Bladder microvascular endothelial cell (primary cell): ENCODE results near the gene RIBC2. TPM values are rescaled to one million over a fixed set of nuclear protein-coding genes. Genes with fewer than 3 reads are reported as not detected.

ENCODE experiments used
- total RNA-seq: library from RNA; depleted of rRNA; stranded (reverse); fragments of >200 nt; gene quantifications from 2 replicates; pipeline ENCODE4 v1.2.3, GENCODE V29; 2014

Gene RIBC2, protein sequence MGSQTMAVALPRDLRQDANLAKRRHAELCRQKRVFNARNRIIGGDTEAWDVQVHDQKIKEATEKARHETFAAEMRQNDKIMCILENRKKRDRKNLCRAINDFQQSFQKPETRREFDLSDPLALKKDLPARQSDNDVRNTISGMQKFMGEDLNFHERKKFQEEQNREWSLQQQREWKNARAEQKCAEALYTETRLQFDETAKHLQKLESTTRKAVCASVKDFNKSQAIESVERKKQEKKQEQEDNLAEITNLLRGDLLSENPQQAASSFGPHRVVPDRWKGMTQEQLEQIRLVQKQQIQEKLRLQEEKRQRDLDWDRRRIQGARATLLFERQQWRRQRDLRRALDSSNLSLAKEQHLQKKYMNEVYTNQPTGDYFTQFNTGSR
- 0.44 and 0.65 TPM in 2 replicates for total RNA-seq

DNA sequence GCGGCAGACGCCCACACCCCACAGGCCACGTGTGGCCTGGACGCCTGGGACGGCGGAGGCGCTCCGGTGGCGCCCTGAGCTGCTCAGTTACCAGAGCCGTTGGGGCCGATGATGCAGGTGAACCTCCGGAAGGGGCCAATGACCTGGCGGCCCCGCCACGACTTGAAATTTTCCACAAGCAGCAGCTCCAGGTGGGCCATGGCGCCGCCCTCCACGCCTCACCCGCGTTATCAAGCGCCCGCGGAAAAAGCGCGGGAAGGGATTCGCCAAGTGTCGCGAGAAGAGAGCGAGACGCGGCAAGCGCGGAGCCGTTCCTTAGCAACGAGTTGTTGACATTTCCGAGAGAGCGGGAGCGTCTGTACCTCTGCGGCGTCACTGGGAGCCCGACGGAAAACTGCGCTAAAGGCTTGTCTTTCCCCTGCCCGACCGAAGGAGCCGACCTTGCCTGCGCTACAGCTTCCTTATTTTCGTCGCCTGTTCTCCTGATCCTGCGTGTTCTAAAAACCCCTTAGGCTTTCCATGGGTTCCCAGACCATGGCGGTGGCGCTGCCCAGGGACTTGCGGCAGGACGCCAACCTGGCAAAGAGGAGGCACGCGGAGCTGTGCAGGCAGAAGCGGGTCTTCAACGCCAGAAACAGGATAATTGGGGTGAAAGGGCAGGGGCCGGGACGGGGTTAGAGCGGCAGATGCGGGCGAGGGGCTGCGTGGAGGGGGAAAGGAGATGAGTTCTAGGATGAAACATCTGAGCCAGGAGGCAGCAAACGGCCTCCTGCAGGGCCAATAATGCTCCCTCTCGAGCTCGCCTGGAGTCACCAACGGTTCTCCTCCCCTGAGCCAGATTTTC, at the start of gene RIBC2, which contains the start of gene SMC1B:
TSS of gene RIBC2 (plus strand) at position 326 of the 844 bp plus-strand sequence. CDS start at position 520, 194 bp downstream.
TSS of gene SMC1B (minus strand) at position 232 of the 844 bp plus-strand sequence. CDS start at position 200, 32 bp downstream.

Other genes starting within 250 kb of the RIBC2 start
- 44.0 and 60.1 TPM in 2 replicates for gene NUP50, start 249.8 kb upstream of the RIBC2 start, total RNA-seq
- 48.2 and 58.3 TPM in 2 replicates for gene KIAA0930, start 172.8 kb upstream of the RIBC2 start, total RNA-seq
- not detected in 2 replicates for gene UPK3A, start 128.7 kb upstream of the RIBC2 start, total RNA-seq
- gene FAM118A, start 103.8 kb upstream of the RIBC2 start, total RNA-seq = 10.4 and 23.7 TPM in 2 replicates
- gene SMC1B, start 94 bp upstream of the RIBC2 start, total RNA-seq = under 0.01 TPM in 1 of 2 replicates, not detected in the other
- gene FBLN1, start 89.2 kb downstream of the RIBC2 start, total RNA-seq = 0.16 and 1.1 TPM in 2 replicates